Common myeloid progenitor, CD34-positive (primary cell): Measurements from ENCODE around the gene NCAPG2.

Experiments
- CTCF ChIA-PET: fragments of 350-600 bp; sonication (Branson Sonifier 250); formaldehyde crosslinking; loops from one replicate; lab custom pipeline; 2021; ENCODE audit warnings: antibody characterized with exemption; lab: Charles Lee
- POLR2A ChIA-PET: fragments of 350-600 bp; sonication (Branson Sonifier 250); formaldehyde crosslinking; loops from one replicate; lab custom pipeline; 2021; ENCODE audit warnings: antibody characterized with exemption; lab: Charles Lee
- DNase-seq, 3 donors: peaks; one replicate each; pipeline versions ENCODE4 v3.0.0 to v3.0.0-alpha.2; 2013
- H3K27ac ChIP-seq, 2 experiments: 1 replicate in 1 of 2; 2 replicates in 1 of 2; pipeline ENCODE4 v1.7.0; 2013; ENCODE audit warnings: inconsistent platforms in 2 of 2, low read length in 2 of 2, mild to moderate bottlenecking in 2 of 2, low read depth in 1 of 2, moderate library complexity in 1 of 2; ENCODE audit not compliant: severe bottlenecking in 2 of 2, insufficient read depth in 1 of 2, poor library complexity in 1 of 2
- H3K27me3 ChIP-seq, 5 experiments: replicated peaks in 2 of 5; 1 replicate in 3 of 5; 2 replicates in 2 of 5; pipeline versions ENCODE4 v1.6.1 to v1.7.0; 2013; ENCODE audit warnings: low read length in 4 of 5, mild to moderate bottlenecking in 2 of 5, moderate library complexity in 2 of 5, inconsistent platforms in 1 of 5; ENCODE audit not compliant: insufficient read depth in 5 of 5, control insufficient read depth in 4 of 5
- H3K36me3 ChIP-seq, 4 experiments: 1 replicate in 2 of 4; 2 replicates in 2 of 4; pipeline versions ENCODE4 v1.6.1 to v1.7.0; 2013; ENCODE audit warnings: low read length in 3 of 4, control low read depth in 1 of 4, mild to moderate bottlenecking in 1 of 4; ENCODE audit not compliant: control insufficient read depth in 4 of 4, insufficient read depth in 4 of 4
- H3K4me1 ChIP-seq, 4 experiments: 1 replicate in 3 of 4; 2 replicates in 1 of 4; pipeline versions ENCODE4 v1.6.1 to v1.7.1; 2013; ENCODE audit warnings: low read length in 3 of 4, mild to moderate bottlenecking in 3 of 4, control low read depth in 1 of 4, inconsistent platforms in 1 of 4, moderate library complexity in 1 of 4; ENCODE audit not compliant: control insufficient read depth in 4 of 4, insufficient read depth in 4 of 4; ENCODE audit errors: control extremely low read depth in 1 of 4
- H3K4me3 ChIP-seq, 7 experiments: 1 replicate in 4 of 7; 2 replicates in 3 of 7; pipeline versions ENCODE4 v1.5.1 to v1.7.0; 2013; ENCODE audit warnings: mild to moderate bottlenecking in 7 of 7, low read length in 6 of 7, moderate library complexity in 6 of 7, inconsistent platforms in 2 of 7, low read depth in 2 of 7, control low read depth in 1 of 7; ENCODE audit not compliant: insufficient read depth in 4 of 7, control insufficient read depth in 1 of 7; ENCODE audit errors: extremely low read depth in 1 of 7
- H3K9me3 ChIP-seq, 5 experiments: 1 replicate in 4 of 5; 2 replicates in 1 of 5; pipeline versions ENCODE4 v1.6.1 to v1.7.1; 2013; ENCODE audit warnings: low read length in 4 of 5, mild to moderate bottlenecking in 2 of 5, inconsistent platforms in 1 of 5, low read depth in 1 of 5, moderate library complexity in 1 of 5; ENCODE audit not compliant: control insufficient read depth in 4 of 5, insufficient read depth in 2 of 5; ENCODE audit errors: control extremely low read depth in 1 of 5
- WGBS: methylation state at CpG from one replicate; pipeline ENCODE4 v1.1.5; 2013; ENCODE audit not compliant: insufficient coverage; 5-methylcytosine and 5-hydroxymethylcytosine counted together

NCAPG2 gene

GRCh38 chr7:158729646-158730382 lies 25.2 kb upstream of the NCAPG2 start:
- WGBS = 89% methylated on average over 6 of the region's 7 CpGs
- CTCF ChIA-PET = interaction anchor here (1.0 to 2.2 kb wide), 4 partner anchors 10 to 35 kb away, joined by 3 to 9 read pairs (median 6); no protein-coding TSS in a partner anchor
- Histone ChIP-seq H3K4me1 (no peaks in the 10 kb centered on the region), H3K27ac (no peak overlapping the region), H3K36me3 (peaks cover 12 to 45% (median 27%) of the 10 kb centered on the region in 4 experiments), H3K4me3 (no peak overlapping the region), H3K27me3 (no peaks in the 10 kb centered on the region), H3K9me3 (no peaks in the 10 kb centered on the region)
- DNase-seq = no peak
- POLR2A ChIA-PET = no interaction called here

DNA sequence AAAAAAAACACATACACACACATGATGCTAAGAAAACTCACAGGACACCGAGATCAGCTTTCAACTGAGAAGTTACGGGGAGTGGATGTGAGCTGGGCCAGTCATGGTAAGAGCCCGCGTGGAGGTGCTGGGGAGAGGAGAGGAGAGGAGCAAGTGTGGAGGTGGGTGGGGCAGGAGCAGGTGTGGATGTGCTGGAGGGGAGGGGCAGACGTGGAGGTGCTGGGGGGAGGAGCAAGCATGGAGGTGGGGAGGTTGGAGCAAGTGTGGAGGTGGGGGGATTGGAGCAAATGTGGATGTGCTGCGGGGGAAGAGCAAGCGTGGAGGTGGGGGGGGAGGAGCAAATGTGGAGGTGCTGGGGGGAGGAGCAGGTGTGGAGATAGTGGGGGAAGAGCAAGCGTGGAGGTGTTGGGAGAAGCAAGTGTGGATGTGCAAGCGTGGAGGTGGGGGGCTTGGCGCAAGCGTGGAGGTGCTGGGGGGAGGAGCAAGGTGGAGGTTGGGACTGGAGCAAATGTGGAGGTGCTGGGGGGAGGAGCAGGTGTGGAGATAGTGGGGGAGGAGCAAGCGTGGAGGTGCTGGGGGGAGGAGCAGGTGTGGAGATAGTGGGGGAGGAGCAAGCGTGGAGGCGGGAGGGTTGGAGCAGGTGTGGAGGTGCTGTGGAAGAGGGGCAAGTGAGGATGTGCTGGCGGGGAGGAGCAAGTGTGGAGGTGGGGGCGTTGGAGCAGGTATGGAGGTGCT lies 24.5 kb upstream of the NCAPG2 start:
- WGBS = 82% methylated on average over 4 of the region's 16 CpGs
- DNase-seq = no peak
- ChIA-PET CTCF (interaction anchor here (2.2 kb wide), 1 partner anchor 32 kb away, joined by 9 read pairs; no protein-coding TSS in a partner anchor), POLR2A (no interaction called here)
- H3K36me3 ChIP-seq = peaks cover 6 to 38% (median 22%) of the 10 kb centered on the region in 4 experiments
- no peak overlapping the region for H3K27ac ChIP-seq
- no peaks in the 10 kb centered on the region for H3K4me1 ChIP-seq
- no peaks in the 10 kb centered on the region for H3K27me3 ChIP-seq
- no peaks in the 10 kb centered on the region for H3K9me3 ChIP-seq
- H3K4me3 ChIP-seq = no peak overlapping the region

DNA sequence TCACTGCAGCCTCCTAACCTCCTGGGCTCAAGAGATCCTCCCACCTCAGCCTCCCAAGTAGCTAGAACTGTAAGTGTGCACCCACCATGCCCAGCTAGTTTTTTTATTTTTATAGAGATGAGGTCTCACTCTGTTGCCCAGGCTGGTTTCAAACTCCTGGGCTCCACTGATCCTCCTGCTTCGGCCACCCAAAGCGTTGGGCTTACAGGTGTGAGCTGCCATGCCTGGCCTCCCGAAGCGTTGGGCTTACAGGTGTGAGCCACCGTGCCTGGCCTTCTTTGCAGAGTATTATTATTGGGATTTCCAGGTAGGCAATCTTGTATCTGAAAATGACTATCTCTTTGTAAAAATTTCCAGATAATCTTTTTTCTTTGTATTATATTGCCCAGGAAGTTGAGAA lies 23.1 kb upstream of the NCAPG2 start:
- Histone ChIP-seq H3K4me1 (no peaks in the 10 kb centered on the region), H3K9me3 (no peaks in the 10 kb centered on the region), H3K4me3 (no peak overlapping the region), H3K27ac (no peak overlapping the region), H3K27me3 (no peaks in the 10 kb centered on the region), H3K36me3 (peaks cover 5 to 24% (median 15%) of the 10 kb centered on the region in 4 experiments)
- CTCF ChIA-PET = interaction anchor here (1.1 kb wide), 1 partner anchor 12 kb away, joined by 4 read pairs; no protein-coding TSS in a partner anchor
- POLR2A ChIA-PET = no interaction called here
- WGBS = 95% methylated on average over 5 of the region's 5 CpGs
- no peak for DNase-seq

GRCh38 chr7:158726277-158726807 lies 21.7 kb upstream of the NCAPG2 start:
- Histone ChIP-seq H3K27ac (no peak overlapping the region), H3K4me1 (no peaks in the 10 kb centered on the region), H3K36me3 (peaks cover 0 to 15% (median 7%) of the 10 kb centered on the region in 4 experiments), H3K4me3 (peak overlapping the region in 1 of 7 experiments; percentile 17), H3K9me3 (no peaks in the 10 kb centered on the region), H3K27me3 (no peaks in the 10 kb centered on the region)
- ChIA-PET POLR2A (interaction anchor here (0.6 kb wide), 1 partner anchor 11 kb away, joined by 3 read pairs; no protein-coding TSS in a partner anchor), CTCF (interaction anchor here (0.9 kb wide), 1 partner anchor 14 kb away, joined by 3 read pairs; no protein-coding TSS in a partner anchor)
- WGBS = 94% methylated on average over 3 of the region's 4 CpGs
- no peak for DNase-seq

GRCh38 chr7:158725506-158725800 lies 20.8 kb upstream of the NCAPG2 start:
- no peak for DNase-seq
- no peaks in the 10 kb centered on the region for H3K4me1 ChIP-seq
- H3K4me3 ChIP-seq = no peak overlapping the region
- H3K27me3 ChIP-seq = no peaks in the 10 kb centered on the region
- CTCF ChIA-PET = interaction anchor here (0.7 kb wide), 1 partner anchor 17 kb away, joined by 3 read pairs; no protein-coding TSS in a partner anchor
- H3K36me3 ChIP-seq = peaks cover 0 to 9% (median 4%) of the 10 kb centered on the region in 4 experiments
- no peak overlapping the region for H3K27ac ChIP-seq
- WGBS = 100% methylated on average over 4 of the region's 4 CpGs
- POLR2A ChIA-PET = no interaction called here
- H3K9me3 ChIP-seq = no peaks in the 10 kb centered on the region

DNA sequence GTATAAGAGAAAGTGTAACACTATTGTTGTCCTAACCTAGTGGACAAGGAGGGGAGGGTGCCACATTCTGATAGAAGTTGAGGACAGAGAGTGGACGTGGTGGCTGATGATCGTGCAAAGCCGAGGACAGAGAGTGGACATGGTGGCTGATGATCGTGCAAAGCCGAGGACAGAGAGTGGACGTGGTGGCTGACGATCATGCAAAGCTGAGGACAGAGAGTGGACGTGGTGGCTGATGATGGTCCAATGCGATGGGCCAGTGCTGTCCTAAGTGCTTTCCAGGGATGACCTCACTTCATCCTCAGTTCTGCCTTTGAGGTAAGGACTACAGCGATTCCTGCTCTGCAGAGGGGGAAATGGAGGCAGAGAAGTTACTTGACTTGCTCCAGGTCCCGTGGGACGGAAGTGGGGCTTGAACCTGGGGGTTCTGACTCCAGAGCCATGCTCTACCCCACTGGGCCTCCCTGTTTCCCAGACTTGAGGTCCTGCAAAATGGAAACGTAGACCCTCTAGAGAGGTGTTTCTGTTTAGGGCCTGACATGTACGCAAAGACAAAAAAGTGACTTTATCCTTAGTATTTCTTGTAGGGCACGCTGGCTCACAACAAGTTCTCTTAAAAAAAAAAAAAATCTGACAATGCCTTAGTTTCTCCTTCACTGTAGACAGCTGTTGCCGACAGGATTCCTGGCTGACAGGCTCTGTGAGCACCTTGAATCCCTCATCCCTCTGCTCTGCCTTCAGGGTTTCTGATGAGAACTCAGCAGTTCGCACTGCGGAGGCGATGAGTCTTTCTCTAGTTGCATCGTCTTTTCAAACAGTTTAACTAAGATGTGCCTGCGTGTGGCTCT lies 20.3 kb upstream of the NCAPG2 start:
- CTCF ChIA-PET = interaction anchor here (0.7 kb wide), 1 partner anchor 16 kb away, joined by 3 read pairs; no protein-coding TSS in a partner anchor
- no peak for DNase-seq
- over 99% methylated on average over 21 of the region's 21 CpGs for WGBS
- peaks cover 0 to 3% (median 2%) of the 10 kb centered on the region in 4 experiments for H3K36me3 ChIP-seq
- POLR2A ChIA-PET = no interaction called here
- H3K4me1 ChIP-seq = no peaks in the 10 kb centered on the region
- H3K27me3 ChIP-seq = no peaks in the 10 kb centered on the region
- no peak overlapping the region for H3K27ac ChIP-seq
- no peaks in the 10 kb centered on the region for H3K9me3 ChIP-seq
- no peak overlapping the region for H3K4me3 ChIP-seq
